A549 treated with dexamethasone at 1 μM for 4 hours (cell line): Measurements from ENCODE around the gene TMEM170B. TPM values are rescaled to one million over a fixed set of nuclear protein-coding genes. Genes with fewer than 3 reads are reported as not detected.

Experiments
- total RNA-seq: library from RNA; stranded (reverse); fragments of 200-300 nt; extraction: Qiagen RNA extraction; gene quantifications from 5 replicates; pipeline ENCODE4 v1.2.3, GENCODE V29; 2022

Gene TMEM170B
- 0.61 to 1.1 TPM (median 0.87 TPM) in 5 replicates for total RNA-seq

DNA sequence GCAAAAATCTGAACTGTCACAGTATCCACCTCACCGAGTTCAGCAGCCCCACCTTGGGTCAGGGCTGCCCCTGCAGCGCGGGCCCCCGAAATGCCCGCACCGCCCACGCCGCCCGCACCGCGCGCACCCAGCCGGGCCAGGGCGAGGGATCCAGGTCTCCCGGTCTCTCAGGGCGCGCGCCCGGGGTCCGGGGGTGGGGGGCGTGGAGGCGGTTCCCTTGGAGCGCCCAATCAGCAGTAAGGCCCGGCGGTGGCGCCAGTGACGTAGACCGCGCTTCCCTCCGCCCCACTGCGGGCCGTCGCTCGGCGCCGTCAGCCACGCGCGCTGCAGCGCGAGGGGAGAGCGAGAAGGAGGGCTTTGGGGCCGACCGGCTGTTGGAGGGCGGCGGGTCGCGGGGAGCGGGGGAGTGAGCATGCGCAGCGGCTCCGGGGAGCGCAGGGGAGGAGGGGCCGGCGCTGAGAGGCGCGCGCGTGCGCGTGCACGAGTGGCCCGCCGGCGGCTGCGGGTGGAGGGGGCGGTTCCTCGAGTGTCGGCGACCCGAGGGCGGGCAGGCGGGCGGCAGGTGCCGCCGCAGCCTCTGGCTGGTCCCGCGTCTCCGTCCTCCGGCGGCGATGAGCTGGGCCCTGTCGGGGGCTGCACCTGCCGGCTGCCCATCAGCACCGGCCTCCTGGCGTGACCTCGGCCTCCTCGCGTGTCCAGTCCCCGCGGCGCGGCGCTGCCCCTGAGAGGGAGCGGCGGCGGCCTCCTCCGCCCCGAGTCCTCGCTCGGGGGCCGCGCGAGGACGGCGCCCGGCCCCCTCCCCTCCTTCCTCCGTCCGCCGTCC lies at the start of gene TMEM170B:
Gene TMEM170B, plus strand, starts transcription at position 521 of the 823 bp plus-strand sequence. CDS start 529 bp downstream, outside the sequence.

Other genes with a start within 250 kb of the TMEM170B start
- gene ADTRP, start 241.1 kb downstream of the TMEM170B start, total RNA-seq, result 0.29 to 0.90 TPM (median 0.75 TPM) in 5 replicates